Ascending aorta (tissue), 2 donors: ENCODE measurements around the gene HS3ST5. TPM values are rescaled to one million over a fixed set of nuclear protein-coding genes. Genes with fewer than 3 reads are reported as not detected.
A peak's percentile ranks its signal among the peaks of the same experiment; 100 is the strongest.

Experiments
- DNase-seq, 2 donors: peaks; one replicate each; pipeline ENCODE4 v3.0.0-alpha.2; 2019; ENCODE audit warnings: low spot score in 2 of 2
- H3K27ac ChIP-seq, 2 donors: fragments of 200-600 bp; sonication (generic); one replicate each; pipeline ENCODE4 v1.5.1; 2016 to 2017; ENCODE audit warnings: mild to moderate bottlenecking in 1 of 2
- H3K27me3 ChIP-seq: fragments of 200-600 bp; sonication (generic); one replicate; pipeline ENCODE4 v1.5.1; 2017
- H3K36me3 ChIP-seq, 2 donors: fragments of 200-600 bp; sonication (generic); one replicate each; pipeline ENCODE4 v1.5.1; 2016
- H3K4me1 ChIP-seq, 2 donors: fragments of 200-600 bp; sonication (generic); one replicate each; pipeline ENCODE4 v1.5.1; 2016 to 2017; ENCODE audit warnings: mild to moderate bottlenecking in 1 of 2
- H3K4me3 ChIP-seq, 2 donors: fragments of 200-600 bp; sonication (generic); one replicate each; pipeline ENCODE4 v1.5.1; 2016 to 2017; ENCODE audit warnings: mild to moderate bottlenecking in 1 of 2
- H3K9me3 ChIP-seq, 2 donors: fragments of 200-600 bp; sonication (generic); one replicate each; pipeline ENCODE4 v1.5.1; 2016
- CTCF ChIP-seq, 3 experiments: fragments of 200-600 bp in 2 of 3; fragments of 450-650 bp in 1 of 3; sonication (generic) in 2 of 3; IDR thresholded peaks; one replicate each; pipeline ENCODE4 v1.5.1; 2016 to 2019; ENCODE audit warnings: antibody characterized with exemption in 3 of 3, mild to moderate bottlenecking in 1 of 3, moderate library complexity in 1 of 3
- intact Hi-C: fragments of 100-400 bp; cut with DNase I; formaldehyde crosslinking; loops from one replicate; pipeline ENCODE4 v1.15.1; 2023
- total RNA-seq: library from RNA; depleted of rRNA; stranded (reverse); fragments of >200 nt; gene quantifications from one replicate; pipeline ENCODE4 v1.1.0, GENCODE V29; 2016

Gene HS3ST5
- total RNA-seq, 1 donor from 2014 or later, result not detected

GRCh38 chr6:114344971-114345275 is 2.1 kb upstream of the HS3ST5 start:
- H3K36me3 ChIP-seq, result no peaks in the 10 kb centered on the region
- H3K9me3 ChIP-seq, result no peaks in the 10 kb centered on the region
- DNase-seq, result no peak
- H3K27me3 ChIP-seq, result peaks cover 5% of the 10 kb centered on the region
- intact Hi-C loops, result no loop called here
- no peak overlapping the region for H3K27ac ChIP-seq
- H3K4me3 ChIP-seq, result no peak overlapping the region
- H3K4me1 ChIP-seq, result peaks cover 2 to 4% of the 10 kb centered on the region in 2 donors
- no peak for TF ChIP-seq CTCF (IDR thresholded peaks at IDR 0.05)

GRCh38 chr6:114344246-114344970 is 1.6 kb upstream of the HS3ST5 start:
- intact Hi-C loops, result no loop called here
- Histone ChIP-seq H3K27ac (no peak overlapping the region), H3K9me3 (no peaks in the 10 kb centered on the region), H3K36me3 (no peaks in the 10 kb centered on the region), H3K4me1 (peaks cover 2 to 4% of the 10 kb centered on the region in 2 donors), H3K4me3 (no peak overlapping the region), H3K27me3 (peaks cover 5% of the 10 kb centered on the region)
- TF ChIP-seq CTCF (IDR thresholded peaks at IDR 0.05), result no peak
- DNase-seq, result no peak

DNA sequence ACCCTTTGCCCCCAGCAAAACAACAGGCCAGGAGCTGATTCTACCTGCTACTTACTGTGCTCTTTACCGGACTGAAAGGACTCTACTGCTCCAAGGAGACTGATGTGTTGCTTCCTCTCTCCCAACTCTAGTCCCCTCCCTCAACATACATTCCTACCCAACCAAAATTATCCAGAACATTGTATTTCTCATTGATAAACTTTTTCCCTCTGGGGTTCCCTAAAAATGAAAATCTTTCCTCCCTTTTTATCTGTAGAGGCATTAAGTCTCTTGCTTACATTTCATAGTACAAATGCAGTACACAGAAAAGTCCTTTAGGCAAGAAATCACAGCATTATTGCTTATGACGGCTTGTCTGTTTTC is 940 bp upstream of the HS3ST5 start:
- H3K4me3 ChIP-seq, result peak overlapping the region; percentile 48 to 64

DNA sequence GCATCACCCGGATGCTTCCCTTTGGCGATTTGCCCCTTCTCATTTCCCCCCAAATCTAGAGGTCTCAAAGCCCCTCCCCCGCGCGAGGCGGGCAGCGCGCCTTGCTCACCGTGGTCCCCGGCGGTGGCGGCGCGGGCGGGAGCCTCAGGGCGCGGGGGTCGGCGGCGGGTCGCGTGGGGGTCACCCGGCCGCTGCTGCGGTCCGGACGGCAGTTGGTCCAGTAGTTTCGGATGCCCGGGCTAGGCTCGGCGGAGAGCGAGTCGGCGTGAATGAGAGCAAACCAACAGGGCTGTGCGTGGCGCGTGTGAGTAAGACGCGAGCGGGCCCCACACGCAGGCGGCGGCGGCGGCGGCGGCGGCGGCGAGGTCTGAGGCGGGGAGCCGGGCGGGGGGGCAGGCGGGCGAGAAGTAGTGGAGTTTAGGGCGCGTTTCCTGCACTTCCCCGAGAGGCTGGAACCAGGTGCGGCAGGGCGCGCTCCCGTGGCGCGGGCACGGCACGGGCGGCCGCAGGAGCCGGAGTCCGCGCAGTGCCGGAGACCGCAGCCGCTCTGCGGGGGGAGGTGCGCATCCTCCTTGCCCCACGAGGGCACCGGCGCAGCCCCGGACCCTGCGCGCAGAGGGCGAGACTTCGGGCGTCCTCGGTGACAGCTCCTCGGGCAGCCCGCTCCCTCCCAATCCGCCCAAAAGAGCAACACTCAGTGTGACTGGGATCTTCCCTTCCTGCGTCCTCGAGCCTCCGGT is 567 bp downstream of the HS3ST5 start:
- no peaks in the 10 kb centered on the region for H3K36me3 ChIP-seq
- intact Hi-C loops, result no loop called here
- no peaks in the 10 kb centered on the region for H3K9me3 ChIP-seq
- H3K4me1 ChIP-seq, result peaks cover 2 to 4% of the 10 kb centered on the region in 2 donors
- H3K4me3 ChIP-seq, result peak overlapping the region; percentile 48 to 64
- H3K27ac ChIP-seq, result no peak overlapping the region
- TF ChIP-seq CTCF (IDR thresholded peaks at IDR 0.05), result no peak
- peaks cover 5% of the 10 kb centered on the region for H3K27me3 ChIP-seq
- DNase-seq, result no peak

More for the DNA sequence above, 940 bp upstream of the HS3ST5 start:
- no peak for TF ChIP-seq CTCF (IDR thresholded peaks at IDR 0.05)
- H3K27ac ChIP-seq, result no peak overlapping the region
- H3K4me1 ChIP-seq, result peaks cover 2 to 4% of the 10 kb centered on the region in 2 donors
- peaks cover 5% of the 10 kb centered on the region for H3K27me3 ChIP-seq
- H3K36me3 ChIP-seq, result no peaks in the 10 kb centered on the region
- DNase-seq, result no peak
- intact Hi-C loops, result no loop called here
- H3K9me3 ChIP-seq, result no peaks in the 10 kb centered on the region

DNA sequence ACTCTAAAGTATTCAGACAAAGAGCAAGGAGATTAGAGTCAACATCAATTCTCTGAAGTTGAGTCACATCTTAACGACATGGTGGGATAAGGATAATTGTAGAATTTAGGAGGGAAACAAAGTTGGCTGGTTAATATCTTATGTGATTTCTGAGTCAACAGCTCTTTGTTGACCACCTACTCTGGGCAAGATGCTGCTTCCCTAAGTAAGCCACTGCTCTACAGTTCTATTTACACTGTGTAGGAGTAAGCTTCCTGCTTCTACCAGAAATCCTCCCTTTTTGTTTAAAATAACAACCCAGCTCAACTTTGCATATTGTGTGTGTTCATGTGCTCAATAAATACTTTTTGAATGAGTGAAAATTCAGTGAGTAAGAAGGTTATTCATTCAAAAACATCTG is 3.1 kb downstream of the HS3ST5 start:
- no peak for TF ChIP-seq CTCF (IDR thresholded peaks at IDR 0.05)
- intact Hi-C loops, result no loop called here
- DNase-seq, result no peak
- Histone ChIP-seq H3K4me3 (no peak overlapping the region), H3K27ac (no peak overlapping the region), H3K9me3 (no peaks in the 10 kb centered on the region), H3K36me3 (no peaks in the 10 kb centered on the region), H3K27me3 (peaks cover 5% of the 10 kb centered on the region), H3K4me1 (peaks cover 2 to 4% of the 10 kb centered on the region in 2 donors)
